Neuronal stem cell (in vitro differentiated cells): ENCODE results near the gene CORIN.
"Not testable (repeated sequence)": the region's sequence is repeated elsewhere in the genome, so short reads cannot be mapped to it uniquely, and the experiment has no call there.

Experiments
- DNase-seq: peaks from one replicate; pipeline ENCODE4 v3.0.0-alpha.2; 2013; ENCODE audit warnings: low spot score
- H2AFZ ChIP-seq: one replicate; pipeline ENCODE4 v1.6.1; 2013; ENCODE audit warnings: mild to moderate bottlenecking, low read length, inconsistent platforms
- H2AK5ac ChIP-seq: 2 replicates; pipeline ENCODE4 v1.6.1; 2013; ENCODE audit warnings: low read depth, mild to moderate bottlenecking, inconsistent platforms, low read length, moderate library complexity, mixed read lengths
- H2BK120ac ChIP-seq: 2 replicates; pipeline ENCODE4 v1.6.1; 2013; ENCODE audit warnings: low read depth, mild to moderate bottlenecking, inconsistent platforms, low read length, moderate library complexity, mixed read lengths
- H2BK12ac ChIP-seq: one replicate; pipeline ENCODE4 v1.6.1; 2013; ENCODE audit warnings: low read length, inconsistent platforms
- H2BK15ac ChIP-seq: 2 replicates; pipeline ENCODE4 v1.6.1; 2013; ENCODE audit warnings: mild to moderate bottlenecking, low read length, inconsistent platforms, mixed read lengths
- H2BK5ac ChIP-seq: one replicate; pipeline ENCODE4 v1.6.1; 2013; ENCODE audit warnings: inconsistent platforms, mild to moderate bottlenecking, low read length, moderate library complexity
- H3K14ac ChIP-seq: one replicate; pipeline ENCODE4 v1.6.1; 2013; ENCODE audit warnings: low read length, inconsistent platforms
- H3K18ac ChIP-seq: 2 replicates; pipeline ENCODE4 v1.6.1; 2013; ENCODE audit warnings: low read length, inconsistent platforms
- H3K23ac ChIP-seq: 2 replicates; pipeline ENCODE4 v1.6.1; 2013; ENCODE audit warnings: low read depth, mild to moderate bottlenecking, mixed read lengths, low read length, inconsistent platforms; ENCODE audit not compliant: poor library complexity
- H3K27ac ChIP-seq: replicated peaks from 3 replicates; pipeline ENCODE4 v1.5.1; 2013; ENCODE audit warnings: low read length, inconsistent platforms
- H3K27me3 ChIP-seq, 3 experiments: 2 replicates each; pipeline ENCODE4 v1.6.1; 2013; ENCODE audit warnings: low read length in 3 of 3, mild to moderate bottlenecking in 2 of 3, inconsistent platforms in 1 of 3, low read depth in 1 of 3, mixed read lengths in 1 of 3, moderate library complexity in 1 of 3; ENCODE audit not compliant: control insufficient read depth in 3 of 3, insufficient read depth in 3 of 3
- H3K36me3 ChIP-seq, 2 donors: replicated peaks in 1 of 2; 2 replicates each; pipeline ENCODE4 v1.6.1; 2013; ENCODE audit warnings: low read length in 2 of 2; ENCODE audit not compliant: control insufficient read depth in 2 of 2, insufficient read depth in 2 of 2
- H3K4ac ChIP-seq: 2 replicates; pipeline ENCODE4 v1.6.1; 2013; ENCODE audit warnings: inconsistent platforms, mild to moderate bottlenecking, low read length, moderate library complexity
- H3K4me1 ChIP-seq, 2 donors: 1 replicate in 1 of 2; 2 replicates in 1 of 2; pipeline ENCODE4 v1.6.1; 2013; ENCODE audit warnings: low read length in 2 of 2, low read depth in 1 of 2; ENCODE audit not compliant: control insufficient read depth in 2 of 2, insufficient read depth in 1 of 2
- H3K4me2 ChIP-seq: one replicate; pipeline ENCODE4 v1.6.1; 2013; ENCODE audit warnings: mild to moderate bottlenecking, low read length, inconsistent platforms; ENCODE audit not compliant: insufficient read depth, poor library complexity, severe bottlenecking
- H3K4me3 ChIP-seq, 2 donors: 2 replicates each; pipeline ENCODE4 v1.5.1; 2013; ENCODE audit warnings: low read length in 2 of 2, mild to moderate bottlenecking in 2 of 2, inconsistent platforms in 1 of 2, moderate library complexity in 1 of 2
- H3K79me1 ChIP-seq: one replicate; pipeline ENCODE4 v1.6.1; 2013; ENCODE audit warnings: low read depth, mild to moderate bottlenecking, inconsistent platforms, low read length, moderate library complexity
- H3K9ac ChIP-seq: one replicate; pipeline ENCODE4 v1.6.1; 2013; ENCODE audit warnings: mild to moderate bottlenecking, low read depth, low read length, inconsistent platforms; ENCODE audit not compliant: poor library complexity
- H3K9me3 ChIP-seq, 2 donors: replicated peaks in 1 of 2; 2 replicates each; pipeline versions ENCODE3 to v1.6.1; 2013; ENCODE audit warnings: low read length in 2 of 2, mild to moderate bottlenecking in 2 of 2, inconsistent platforms in 1 of 2, low read depth in 1 of 2, mixed read lengths in 1 of 2, moderate library complexity in 1 of 2; ENCODE audit not compliant: control insufficient read depth in 2 of 2, insufficient read depth in 1 of 2
- H4K8ac ChIP-seq: one replicate; pipeline ENCODE4 v1.6.1; 2013; ENCODE audit warnings: low read depth, mild to moderate bottlenecking, inconsistent platforms, low read length, moderate library complexity
- H4K91ac ChIP-seq: one replicate; pipeline ENCODE4 v1.6.1; 2013; ENCODE audit warnings: low read length, low read depth, mild to moderate bottlenecking, inconsistent platforms; ENCODE audit not compliant: poor library complexity
- WGBS, 2 donors: extraction: QIAGEN DNeasy Blood & Tissue Kit; methylation state at CpG; one replicate each; pipeline ENCODE4 v1.1.7; 2013; ENCODE audit warnings: missing lambda C conversion rate in 2 of 2, mixed read lengths in 1 of 2; ENCODE audit not compliant: insufficient read length in 2 of 2, insufficient replicate concordance in 1 of 2; ENCODE audit errors: extremely low coverage in 2 of 2; 5-methylcytosine and 5-hydroxymethylcytosine counted together

The CORIN gene

GRCh38 chr4:47695260-47695659, 142.6 kb downstream of the CORIN start:
- Histone ChIP-seq H2BK15ac (no peak overlapping the region), H2AK5ac (no peak overlapping the region), H3K9me3 (no peaks in the 10 kb centered on the region), H4K91ac (no peak overlapping the region), H3K14ac (no peak overlapping the region), H3K4ac (no peak overlapping the region), H4K8ac (no peak overlapping the region), H3K36me3 (no peaks in the 10 kb centered on the region), H3K4me3 (no peak overlapping the region), H3K79me1 (no peaks in the 10 kb centered on the region), H3K18ac (no peak overlapping the region), H3K27ac (no peak overlapping the region), H3K27me3 (peaks cover 0 to 16% (median 0%) of the 10 kb centered on the region in 3 experiments), H2AFZ (no peak overlapping the region), H3K4me1 (peaks cover 0 to 1% of the 10 kb centered on the region in 2 donors), H3K4me2 (no peak overlapping the region), H3K9ac (no peak overlapping the region), H2BK5ac (no peak overlapping the region), H2BK12ac (no peak overlapping the region), H3K23ac (no peak overlapping the region), H2BK120ac (no peak overlapping the region)
- no peak for DNase-seq
- WGBS, 2 donors = no CpG with 5 or more reads among the region's 1 CpG

- Histone ChIP-seq H3K27ac (no peak overlapping the region), H3K36me3 (no peaks in the 10 kb centered on the region), H3K4me1 (peaks cover 0 to 1% of the 10 kb centered on the region in 2 donors), H3K4ac (no peak overlapping the region), H3K9ac (no peak overlapping the region), H3K4me3 (no peak overlapping the region), H3K4me2 (no peak overlapping the region), H2BK12ac (no peak overlapping the region), H2BK120ac (no peak overlapping the region), H2BK5ac (no peak overlapping the region), H3K14ac (no peak overlapping the region), H2BK15ac (no peak overlapping the region), H3K79me1 (no peaks in the 10 kb centered on the region), H3K9me3 (no peaks in the 10 kb centered on the region), H2AFZ (no peak overlapping the region), H3K23ac (no peak overlapping the region), H4K8ac (no peak overlapping the region), H2AK5ac (no peak overlapping the region), H4K91ac (no peak overlapping the region), H3K18ac (no peak overlapping the region), H3K27me3 (peaks cover 0 to 16% (median 0%) of the 10 kb centered on the region in 3 experiments)
- no CpG with 5 or more reads among the region's 1 CpG for WGBS, 2 donors
- no peak for DNase-seq
Observed at GRCh38 chr4:47694322-47694721, 143.5 kb downstream of the CORIN start.

GRCh38 chr4:47692691-47693090, 145.2 kb downstream of the CORIN start:
- WGBS, 2 donors = no CpG with 5 or more reads among the region's 7 CpGs
- no peak overlapping the region for H2AK5ac ChIP-seq
- no peak for DNase-seq
- H3K18ac ChIP-seq = no peak overlapping the region
- H2BK5ac ChIP-seq = no peak overlapping the region
- H3K14ac ChIP-seq = no peak overlapping the region
- no peak overlapping the region for H3K4me3 ChIP-seq
- H3K27ac ChIP-seq = no peak overlapping the region
- peaks cover 0 to 16% (median 0%) of the 10 kb centered on the region in 3 experiments for H3K27me3 ChIP-seq
- H4K91ac ChIP-seq = no peak overlapping the region
- no peak overlapping the region for H2AFZ ChIP-seq
- peaks cover 0 to 1% of the 10 kb centered on the region in 2 donors for H3K4me1 ChIP-seq
- no peak overlapping the region for H3K4ac ChIP-seq
- H2BK15ac ChIP-seq = no peak overlapping the region
- no peak overlapping the region for H3K4me2 ChIP-seq
- H3K36me3 ChIP-seq = no peaks in the 10 kb centered on the region
- no peak overlapping the region for H2BK12ac ChIP-seq
- H3K79me1 ChIP-seq = no peaks in the 10 kb centered on the region
- H3K9me3 ChIP-seq = no peaks in the 10 kb centered on the region
- H2BK120ac ChIP-seq = no peak overlapping the region
- no peak overlapping the region for H3K9ac ChIP-seq
- no peak overlapping the region for H4K8ac ChIP-seq
- no peak overlapping the region for H3K23ac ChIP-seq

- not testable (repeated sequence) for H3K18ac ChIP-seq, H2AK5ac ChIP-seq, H3K9ac ChIP-seq, H3K79me1 ChIP-seq, H2BK120ac ChIP-seq, H3K14ac ChIP-seq, H4K91ac ChIP-seq, H3K23ac ChIP-seq, H2BK15ac ChIP-seq, H3K36me3 ChIP-seq, H2BK12ac ChIP-seq, H3K4me1 ChIP-seq, H3K27ac ChIP-seq, H3K4me3 ChIP-seq, H3K4ac ChIP-seq, DNase-seq, H4K8ac ChIP-seq, H2BK5ac ChIP-seq, H3K9me3 ChIP-seq, H3K4me2 ChIP-seq, H2AFZ ChIP-seq
- H3K27me3 ChIP-seq = peaks cover 0 to 16% (median 0%) of the 10 kb centered on the region in 3 experiments
- WGBS, 2 donors = no CpG with 5 or more reads among the region's 1 CpG
Observed at GRCh38 chr4:47691757-47692383, 146.0 kb downstream of the CORIN start.
